Endothelial cell of umbilical vein (primary cell): ENCODE results near the gene RPA1. TPM values are rescaled to one million over a fixed set of nuclear protein-coding genes. Genes with fewer than 3 reads are reported as not detected.

Experiments
- BruUV-seq: library from RNA; stranded (reverse); fragments of 400-500 nt; replicated peaks from 2 replicates; lab custom pipeline; 2021; lab: Mats Ljungman, UMichigan
- CTCF ChIA-PET: fragments of 300-600, 350-600 bp; sonication (Branson Sonifier 250); formaldehyde crosslinking; loops from one replicate; lab custom pipeline; 2021; ENCODE audit warnings: antibody characterized with exemption, inconsistent platforms; lab: Charles Lee
- POLR2A ChIA-PET: fragments of 300-600, 350-600 bp; sonication (Branson Sonifier 250); formaldehyde crosslinking; loops from one replicate; lab custom pipeline; 2021; ENCODE audit warnings: antibody characterized with exemption, inconsistent platforms; lab: Charles Lee
- DNase-seq: peaks from one replicate; pipeline ENCODE4 v3.0.0-alpha.2; 2011; ENCODE audit warnings: low read depth, low spot score
- FAIRE-seq: peaks from 2 replicates; lab custom pipeline; 2011; peaks lifted over from hg19 to GRCh38; lab: Jason Lieb, UNC
- H2AFZ ChIP-seq: 2 replicates; pipeline ENCODE4 v1.6.0; 2012; ENCODE audit warnings: low read depth, low read length, control low read depth, inconsistent platforms
- H3K27ac ChIP-seq: 2 replicates; pipeline ENCODE4 v1.5.1; 2011; ENCODE audit warnings: low read depth, mild to moderate bottlenecking, control low read depth, low read length, moderate library complexity; ENCODE audit not compliant: insufficient read depth
- H3K27me3 ChIP-seq, 2 experiments: 2 replicates each; pipeline versions ENCODE4 v1.6.0 to v1.6.1; 2011; ENCODE audit warnings: low read length in 2 of 2, mixed read lengths in 1 of 2; ENCODE audit not compliant: control insufficient read depth in 2 of 2, insufficient read depth in 2 of 2
- H3K36me3 ChIP-seq, 2 experiments: 2 replicates in 1 of 2; 3 replicates in 1 of 2; pipeline ENCODE4 v1.5.1; 2011; ENCODE audit warnings: low read length in 2 of 2, mild to moderate bottlenecking in 1 of 2, moderate library complexity in 1 of 2; ENCODE audit not compliant: control insufficient read depth in 2 of 2, insufficient read depth in 2 of 2; ENCODE audit errors: extremely low read depth in 1 of 2
- H3K4me1 ChIP-seq: 3 replicates; pipeline ENCODE4 v1.5.1; 2011; ENCODE audit warnings: mild to moderate bottlenecking, low read length; ENCODE audit not compliant: control insufficient read depth, insufficient read depth; ENCODE audit errors: extremely low read depth
- H3K4me2 ChIP-seq: 2 replicates; pipeline ENCODE4 v1.6.1; 2011; ENCODE audit warnings: low read length, control low read depth, mixed read lengths; ENCODE audit not compliant: insufficient read depth
- H3K4me3 ChIP-seq, 3 experiments: fragments of 200-600 bp in 1 of 3; sonication (generic), shearing (Covaris generic) in 1 of 3; replicated peaks in 1 of 3; 2 replicates each; pipeline ENCODE4 v1.5.1; 2011 to 2016; ENCODE audit warnings: control low read depth in 3 of 3, low read length in 3 of 3, mild to moderate bottlenecking in 2 of 3, inconsistent platforms in 1 of 3, low read depth in 1 of 3, moderate library complexity in 1 of 3; ENCODE audit not compliant: insufficient read depth in 1 of 3
- H3K79me2 ChIP-seq: 2 replicates; pipeline ENCODE4 v1.6.0; 2012; ENCODE audit warnings: low read length, inconsistent platforms; ENCODE audit not compliant: control insufficient read depth, insufficient read depth
- H3K9ac ChIP-seq: replicated peaks from 2 replicates; pipeline ENCODE3; 2011; ENCODE audit warnings: low read length, control low read depth; ENCODE audit not compliant: insufficient read depth; ENCODE audit errors: extremely low read depth
- H3K9me1 ChIP-seq: replicated peaks from 3 replicates; pipeline ENCODE4 v1.6.0; 2011; ENCODE audit warnings: mild to moderate bottlenecking, low read length; ENCODE audit not compliant: control insufficient read depth, insufficient read depth; ENCODE audit errors: extremely low read depth
- H3K9me3 ChIP-seq: replicated peaks from 2 replicates; pipeline ENCODE4 v1.5.1; 2012; ENCODE audit warnings: low read length, inconsistent platforms; ENCODE audit not compliant: control insufficient read depth, insufficient read depth
- H4K20me1 ChIP-seq: replicated peaks from 2 replicates; pipeline ENCODE3; 2011; ENCODE audit warnings: mild to moderate bottlenecking, low read length; ENCODE audit not compliant: control insufficient read depth, insufficient read depth; ENCODE audit errors: extremely low read depth
- CTCF ChIP-seq, 2 donors: IDR thresholded peaks; 1 replicate in 1 of 2; 2 replicates in 1 of 2; pipeline ENCODE4 v1.5.1; 2011; ENCODE audit warnings: low read length in 2 of 2, mild to moderate bottlenecking in 2 of 2, moderate library complexity in 2 of 2, control low read depth in 1 of 2, inconsistent platforms in 1 of 2, low read depth in 1 of 2; ENCODE audit not compliant: insufficient read depth in 1 of 2; ENCODE audit errors: extremely low read depth in 1 of 2
- EZH2 ChIP-seq: IDR thresholded peaks from 2 replicates; pipeline ENCODE4 v1.6.1; 2012; ENCODE audit warnings: borderline replicate concordance, low read depth, mild to moderate bottlenecking, moderate library complexity, low read length, inconsistent platforms; ENCODE audit not compliant: severe bottlenecking
- FOS ChIP-seq: IDR thresholded peaks from 2 replicates; pipeline ENCODE4 v1.6.1; 2011; ENCODE audit warnings: mild to moderate bottlenecking, low read length, moderate library complexity, borderline replicate concordance; ENCODE audit not compliant: insufficient read depth
- GATA2 ChIP-seq: IDR thresholded peaks from 2 replicates; pipeline ENCODE4 v1.7.0; 2011; ENCODE audit warnings: low read depth, mild to moderate bottlenecking, moderate library complexity, mixed read lengths, low read length; ENCODE audit not compliant: insufficient read length, insufficient read depth
- JUN ChIP-seq: IDR thresholded peaks from 2 replicates; pipeline ENCODE4 v1.6.1; 2011; ENCODE audit warnings: borderline replicate concordance, low read depth; ENCODE audit not compliant: insufficient read length, insufficient read depth
- MAX ChIP-seq: IDR thresholded peaks from 2 replicates; pipeline ENCODE4 v1.6.1; 2011; ENCODE audit not compliant: insufficient read depth, insufficient read length
- MYC ChIP-seq: IDR thresholded peaks from one replicate; pipeline ENCODE4 v1.6.1; 2011; ENCODE audit warnings: mild to moderate bottlenecking, low read depth, low read length
- POLR2A ChIP-seq: IDR thresholded peaks from 2 replicates; pipeline ENCODE4 v1.6.1; 2012; ENCODE audit warnings: low read depth, mild to moderate bottlenecking, control low read depth, low read length
- POLR2AphosphoS5 ChIP-seq: IDR thresholded peaks from 2 replicates; pipeline ENCODE4 v1.6.1; 2012; ENCODE audit warnings: low read depth, mild to moderate bottlenecking, control low read depth, low read length, moderate library complexity; ENCODE audit not compliant: insufficient read depth
- dilution Hi-C: fragments of 300-500 bp; cut with MboI; formaldehyde crosslinking; loops from one replicate; pipeline ENCODE4 v1.15.0; 2019; ENCODE audit warnings: low sequenced_read_pairs; ENCODE audit not compliant: extremely low pct_ligation_motif_present
- intact Hi-C: fragments of 100-400 bp; cut with micrococcal nuclease; formaldehyde crosslinking; loops from one replicate; pipeline ENCODE4 v1.10.0; 2022
- polyA plus RNA-seq, 4 experiments: library from polyadenylated mRNA; depleted of rRNA in 3 of 4; stranded (reverse) in 3 of 4; unstranded in 1 of 4; fragments of >200 nt; gene quantifications; 2 replicates each; pipeline versions ENCODE4 v1.2.1 to v1.2.3, GENCODE V29; 2011 to 2012; ENCODE audit warnings: missing spikeins in 1 of 4
- total RNA-seq: library from RNA; stranded (reverse); gene quantifications from 2 replicates; pipeline ENCODE4 v1.2.3, GENCODE V29; 2021

The RPA1 gene
- total and polyA plus RNA-seq, 2 donors (not counting 3 experiments of a cell fraction or from before 2014, with no cell fraction given) = 50.5 to 123 TPM

GRCh38 chr17:1807890-1808289 is 21.9 kb upstream of the RPA1 start:
- Histone ChIP-seq H3K27ac (no peak overlapping the region), H3K9me3 (no peaks in the 10 kb centered on the region), H3K9me1 (no peaks in the 10 kb centered on the region), H3K27me3 (no peaks in the 10 kb centered on the region), H3K79me2 (no peaks in the 10 kb centered on the region), H3K4me2 (no peak overlapping the region), H3K4me3 (no peak overlapping the region), H3K4me1 (no peaks in the 10 kb centered on the region), H3K36me3 (peaks cover 3 to 5% of the 10 kb centered on the region in 2 experiments), H2AFZ (no peak overlapping the region), H3K9ac (no peak overlapping the region), H4K20me1 (no peaks in the 10 kb centered on the region)
- intact Hi-C loops (no loop called here), dilution Hi-C loops (no loop called here)
- FAIRE-seq (no peak), DNase-seq (no peak)
- no TSS peak for BruUV-seq
- CTCF ChIA-PET = interaction anchor here (0.6 kb wide), 1 partner anchor 15 kb away, joined by 6 read pairs; no protein-coding TSS in a partner anchor
- POLR2A ChIA-PET = no interaction called here
- TF ChIP-seq CTCF (IDR thresholded peaks at IDR 0.05; ENCODE audit: extremely low read depth in 1 of 2, insufficient read depth in 1 of 2, low read depth in 1 of 2, low read length in 2 of 2) (no peak), FOS (no peak), GATA2 (no peak), POLR2AphosphoS5 (no peak), POLR2A (no peak), JUN (no peak), MAX (no peak), MYC (no peak), EZH2 (no peak)
